ENCODE results near the gene SUPT5H. TPM values are rescaled to one million over a fixed set of nuclear protein-coding genes. Genes with fewer than 3 reads are reported as not detected.

SUPT5H gene
- total RNA-seq, 1 donor from 2014 or later: 200 TPM

DNA sequence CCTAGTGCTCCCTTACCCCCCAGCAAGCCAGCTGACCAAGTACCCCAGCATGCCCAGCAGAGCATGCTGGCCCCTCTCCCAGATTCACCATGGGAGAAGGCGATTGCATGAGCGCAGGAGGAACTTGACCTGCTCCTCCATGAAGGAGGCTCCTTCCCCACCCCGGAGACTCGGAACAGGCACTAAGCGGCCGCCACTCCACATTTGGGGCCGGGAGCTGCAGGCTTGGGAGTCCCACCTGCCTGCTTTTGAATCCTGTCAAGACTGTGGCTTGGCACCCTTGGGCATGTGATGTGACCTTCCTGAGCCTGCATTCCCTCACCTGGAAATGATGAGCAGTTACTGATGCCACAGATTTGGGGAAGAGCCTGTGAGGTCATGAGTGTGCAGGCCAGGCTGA, 22.6 kb downstream of the SUPT5H start:
- H3K36me3 Mint-ChIP-seq (ENCODE audit: low read depth): peaks cover 88% of the 10 kb centered on the region
- no peak for DNase-seq
- CTCF ChIA-PET: no interaction called here

DNA sequence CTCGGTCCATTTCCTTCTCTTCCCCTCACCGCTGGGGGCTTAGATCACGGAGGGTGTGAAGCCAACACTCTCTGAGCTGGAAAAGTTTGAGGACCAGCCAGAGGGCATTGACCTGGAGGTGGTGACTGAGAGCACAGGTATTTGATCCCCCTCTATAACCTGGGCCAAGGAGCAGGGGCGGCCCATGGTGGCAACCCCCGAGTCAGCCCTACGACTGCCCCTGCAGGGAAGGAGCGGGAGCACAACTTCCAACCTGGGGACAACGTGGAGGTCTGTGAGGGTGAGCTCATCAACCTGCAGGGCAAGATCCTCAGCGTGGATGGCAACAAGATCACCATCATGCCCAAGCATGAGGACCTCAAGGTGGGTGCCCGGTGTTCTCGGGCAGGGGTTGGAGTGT, 23.7 kb downstream of the SUPT5H start:
- ATAC-seq (ENCODE audit: low read depth): no peak
- ChIA-PET POLR2A (interaction anchor here (0.6 to 1.7 kb wide), 2 partner anchors 8 to 85 kb away, joined by 3 to 5 read pairs; no protein-coding TSS in a partner anchor), CTCF (no interaction called here)

More for the DNA sequence above, 22.6 kb downstream of the SUPT5H start:
- Mint-ChIP-seq H3K27me3 (no peaks in the 10 kb centered on the region), H3K4me3 (no peak overlapping the region), H3K4me1 (no peaks in the 10 kb centered on the region), H3K27ac (no peak overlapping the region), H3K9me3 (no peaks in the 10 kb centered on the region)
- TF ChIP-seq, protein P1, sequence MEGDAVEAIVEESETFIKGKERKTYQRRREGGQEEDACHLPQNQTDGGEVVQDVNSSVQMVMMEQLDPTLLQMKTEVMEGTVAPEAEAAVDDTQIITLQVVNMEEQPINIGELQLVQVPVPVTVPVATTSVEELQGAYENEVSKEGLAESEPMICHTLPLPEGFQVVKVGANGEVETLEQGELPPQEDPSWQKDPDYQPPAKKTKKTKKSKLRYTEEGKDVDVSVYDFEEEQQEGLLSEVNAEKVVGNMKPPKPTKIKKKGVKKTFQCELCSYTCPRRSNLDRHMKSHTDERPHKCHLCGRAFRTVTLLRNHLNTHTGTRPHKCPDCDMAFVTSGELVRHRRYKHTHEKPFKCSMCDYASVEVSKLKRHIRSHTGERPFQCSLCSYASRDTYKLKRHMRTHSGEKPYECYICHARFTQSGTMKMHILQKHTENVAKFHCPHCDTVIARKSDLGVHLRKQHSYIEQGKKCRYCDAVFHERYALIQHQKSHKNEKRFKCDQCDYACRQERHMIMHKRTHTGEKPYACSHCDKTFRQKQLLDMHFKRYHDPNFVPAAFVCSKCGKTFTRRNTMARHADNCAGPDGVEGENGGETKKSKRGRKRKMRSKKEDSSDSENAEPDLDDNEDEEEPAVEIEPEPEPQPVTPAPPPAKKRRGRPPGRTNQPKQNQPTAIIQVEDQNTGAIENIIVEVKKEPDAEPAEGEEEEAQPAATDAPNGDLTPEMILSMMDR (IDR thresholded peaks at IDR 0.05): no peak
- no peak for ATAC-seq (ENCODE audit: low read depth)
- POLR2A ChIA-PET: interaction anchor here (1.7 kb wide), 1 partner anchor 9 kb away, joined by 5 read pairs; no protein-coding TSS in a partner anchor
- intact Hi-C loops (cut with micrococcal nuclease): no loop called here

DNA sequence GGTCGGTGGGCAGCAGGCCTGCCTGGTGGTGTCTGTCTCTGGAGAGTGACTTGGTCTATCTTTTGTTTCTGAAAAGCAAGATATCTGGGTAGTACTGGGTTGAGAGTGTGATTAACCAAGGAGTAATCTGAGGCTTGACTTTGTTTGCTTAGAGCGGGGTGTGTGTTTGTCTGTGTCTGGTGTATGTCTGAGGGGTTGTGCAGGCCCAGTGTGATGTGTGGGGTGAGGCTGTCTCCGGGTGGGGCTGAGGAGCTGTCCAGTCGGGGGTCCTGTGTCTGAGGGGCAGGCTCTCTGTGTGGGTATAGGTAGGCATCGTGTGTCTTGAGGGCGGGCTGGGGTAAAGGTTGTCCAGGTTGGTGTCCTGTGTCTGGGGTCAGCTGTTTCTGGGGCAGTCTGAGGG, 24.2 kb downstream of the SUPT5H start:
- H3K36me3 Mint-ChIP-seq (ENCODE audit: low read depth): peaks cover 90% of the 10 kb centered on the region

More for the DNA sequence above, 23.7 kb downstream of the SUPT5H start:
- H3K9me3 Mint-ChIP-seq: no peaks in the 10 kb centered on the region
- peaks cover 86% of the 10 kb centered on the region for H3K36me3 Mint-ChIP-seq (ENCODE audit: low read depth)
- no peaks in the 10 kb centered on the region for H3K27me3 Mint-ChIP-seq
- no peaks in the 10 kb centered on the region for H3K4me1 Mint-ChIP-seq
- TF ChIP-seq, protein P1 (IDR thresholded peaks at IDR 0.05): no peak
- H3K27ac Mint-ChIP-seq: no peak overlapping the region
- intact Hi-C loops (cut with micrococcal nuclease): no loop called here
- DNase-seq: no peak
- H3K4me3 Mint-ChIP-seq: no peak overlapping the region

GRCh38 chr19:39470724-39471339, 25.4 kb downstream of the SUPT5H start:
- peak overlapping the region; percentile 46 for H3K27ac Mint-ChIP-seq
- H3K4me3 Mint-ChIP-seq: no peak overlapping the region
- CTCF ChIA-PET: interaction anchor here (1.2 kb wide), 1 partner anchor 32 kb away, joined by 3 read pairs; no protein-coding TSS in a partner anchor
- no peaks in the 10 kb centered on the region for H3K9me3 Mint-ChIP-seq
- TF ChIP-seq, protein P1 (IDR thresholded peaks at IDR 0.05): no peak
- peaks cover 89% of the 10 kb centered on the region for H3K36me3 Mint-ChIP-seq (ENCODE audit: low read depth)
- intact Hi-C loops (cut with micrococcal nuclease): no loop called here
- POLR2A ChIA-PET: no interaction called here
- H3K27me3 Mint-ChIP-seq: no peaks in the 10 kb centered on the region
- H3K4me1 Mint-ChIP-seq: no peaks in the 10 kb centered on the region
- DNase-seq: no peak
- no peak for ATAC-seq (ENCODE audit: low read depth)

More for the DNA sequence above, 24.2 kb downstream of the SUPT5H start:
- DNase-seq (no peak), ATAC-seq (ENCODE audit: low read depth) (no peak)
- H3K4me3 Mint-ChIP-seq: no peak overlapping the region
- H3K4me1 Mint-ChIP-seq: no peaks in the 10 kb centered on the region
- intact Hi-C loops (cut with micrococcal nuclease): no loop called here
- no peak overlapping the region for H3K27ac Mint-ChIP-seq
- no peaks in the 10 kb centered on the region for H3K9me3 Mint-ChIP-seq
- TF ChIP-seq, protein P1 (IDR thresholded peaks at IDR 0.05): no peak
- CTCF ChIA-PET: no interaction called here
- H3K27me3 Mint-ChIP-seq: no peaks in the 10 kb centered on the region
- POLR2A ChIA-PET: no interaction called here

DNA sequence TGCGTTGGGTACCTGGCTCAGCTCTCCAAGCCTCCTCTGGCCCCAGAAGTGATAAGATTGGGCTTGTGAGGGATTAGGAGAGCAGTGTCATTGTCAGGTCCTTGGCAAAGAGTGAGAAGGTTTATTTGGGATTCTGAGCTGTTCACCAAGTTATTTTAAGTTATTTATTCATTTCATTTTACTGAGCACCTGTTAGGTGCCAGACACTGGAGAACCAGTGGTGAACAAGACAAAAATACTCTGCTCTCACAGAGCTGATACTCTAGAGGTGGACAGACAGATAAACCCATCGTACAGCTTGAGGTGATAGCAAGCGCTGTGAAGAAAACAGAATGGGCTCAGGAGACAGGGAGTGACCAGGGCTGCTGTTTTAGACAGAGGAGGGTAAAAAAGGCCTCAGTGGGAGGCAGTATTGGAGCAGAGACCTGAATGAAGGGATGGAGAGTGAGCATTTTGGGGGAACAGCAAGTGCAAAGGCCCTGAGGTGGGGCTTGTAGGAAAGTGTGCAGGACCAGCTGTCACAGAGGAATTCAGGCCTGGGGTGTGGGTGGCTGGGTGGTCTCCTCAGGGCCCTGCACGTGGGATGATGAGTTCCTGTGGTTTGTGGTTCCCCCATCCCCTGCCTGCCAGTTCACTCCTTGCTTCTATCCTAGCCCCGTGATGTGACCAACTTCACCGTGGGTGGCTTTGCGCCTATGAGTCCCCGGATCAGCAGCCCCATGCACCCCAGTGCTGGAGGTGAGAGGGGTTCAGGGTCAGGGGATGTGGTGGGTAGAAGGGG, 26.6 kb downstream of the SUPT5H start:
- no peak for DNase-seq
- H3K27me3 Mint-ChIP-seq: no peaks in the 10 kb centered on the region
- intact Hi-C loops (cut with micrococcal nuclease): no loop called here
- no peak overlapping the region for H3K4me3 Mint-ChIP-seq
- ATAC-seq (ENCODE audit: low read depth): no peak
- POLR2A ChIA-PET: no interaction called here
- peaks cover 90% of the 10 kb centered on the region for H3K36me3 Mint-ChIP-seq (ENCODE audit: low read depth)
- TF ChIP-seq, protein P1 (IDR thresholded peaks at IDR 0.05): no peak
- no peaks in the 10 kb centered on the region for H3K4me1 Mint-ChIP-seq
- no peak overlapping the region for H3K27ac Mint-ChIP-seq
- CTCF ChIA-PET: interaction anchor here (1.2 kb wide), 1 partner anchor 31 kb away, joined by 3 read pairs; no protein-coding TSS in a partner anchor
- H3K9me3 Mint-ChIP-seq: no peaks in the 10 kb centered on the region
